ENCODE results near the gene ZNF467.

ZNF467 gene

DNA sequence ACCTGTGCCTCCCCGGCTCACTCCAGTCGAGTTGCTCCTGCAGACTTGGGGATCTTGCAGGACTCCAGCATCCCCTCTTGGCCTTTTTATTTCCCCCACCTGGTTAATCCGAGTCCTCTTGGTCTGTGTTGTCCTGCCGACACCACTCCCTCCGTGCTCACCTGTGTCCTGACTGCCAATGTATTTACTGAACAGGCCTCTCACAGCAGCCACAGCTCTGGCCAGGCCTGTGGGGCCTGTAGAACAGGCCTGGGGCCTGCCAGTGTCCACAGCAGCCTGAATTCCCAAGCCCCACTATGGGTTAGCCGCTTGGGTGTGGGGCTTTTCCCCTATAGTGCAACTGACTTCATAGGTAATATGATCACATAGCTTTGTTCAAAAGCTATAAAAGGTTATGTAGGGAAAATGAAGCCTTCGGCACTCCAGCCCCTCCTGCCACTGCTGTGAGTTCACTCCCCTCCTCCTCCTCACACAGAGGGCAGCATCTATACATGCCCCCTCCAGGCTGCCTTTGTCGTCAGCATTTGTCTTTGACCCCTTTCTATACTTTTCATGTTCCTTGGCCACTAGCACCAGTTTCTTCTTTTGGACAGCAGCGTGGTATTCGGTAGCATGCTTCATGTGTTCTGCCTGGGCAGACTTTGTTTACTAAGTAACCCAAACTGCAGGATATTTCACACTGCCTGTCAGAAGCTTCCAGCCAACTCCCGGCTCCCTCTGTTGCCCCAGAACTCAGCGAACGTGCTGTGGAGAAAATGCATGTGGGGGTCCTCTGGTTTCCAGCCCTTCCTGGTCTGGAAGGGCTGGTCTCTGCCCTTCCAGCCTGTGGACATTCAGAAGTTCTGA is 46.1 kb downstream of the ZNF467 start:
- in situ Hi-C loops (cut with MboI; ENCODE audit: low sequenced_read_pairs, unreplicated experiment): no loop called here
- DNase-seq (ENCODE audit: low spot score): no peak
- TF ChIP-seq, protein P1, sequence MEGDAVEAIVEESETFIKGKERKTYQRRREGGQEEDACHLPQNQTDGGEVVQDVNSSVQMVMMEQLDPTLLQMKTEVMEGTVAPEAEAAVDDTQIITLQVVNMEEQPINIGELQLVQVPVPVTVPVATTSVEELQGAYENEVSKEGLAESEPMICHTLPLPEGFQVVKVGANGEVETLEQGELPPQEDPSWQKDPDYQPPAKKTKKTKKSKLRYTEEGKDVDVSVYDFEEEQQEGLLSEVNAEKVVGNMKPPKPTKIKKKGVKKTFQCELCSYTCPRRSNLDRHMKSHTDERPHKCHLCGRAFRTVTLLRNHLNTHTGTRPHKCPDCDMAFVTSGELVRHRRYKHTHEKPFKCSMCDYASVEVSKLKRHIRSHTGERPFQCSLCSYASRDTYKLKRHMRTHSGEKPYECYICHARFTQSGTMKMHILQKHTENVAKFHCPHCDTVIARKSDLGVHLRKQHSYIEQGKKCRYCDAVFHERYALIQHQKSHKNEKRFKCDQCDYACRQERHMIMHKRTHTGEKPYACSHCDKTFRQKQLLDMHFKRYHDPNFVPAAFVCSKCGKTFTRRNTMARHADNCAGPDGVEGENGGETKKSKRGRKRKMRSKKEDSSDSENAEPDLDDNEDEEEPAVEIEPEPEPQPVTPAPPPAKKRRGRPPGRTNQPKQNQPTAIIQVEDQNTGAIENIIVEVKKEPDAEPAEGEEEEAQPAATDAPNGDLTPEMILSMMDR (IDR thresholded peaks at IDR 0.05; ENCODE audit: borderline replicate concordance, control extremely low read depth, extremely low read depth, insufficient read depth, missing control alignments): no peak

DNA sequence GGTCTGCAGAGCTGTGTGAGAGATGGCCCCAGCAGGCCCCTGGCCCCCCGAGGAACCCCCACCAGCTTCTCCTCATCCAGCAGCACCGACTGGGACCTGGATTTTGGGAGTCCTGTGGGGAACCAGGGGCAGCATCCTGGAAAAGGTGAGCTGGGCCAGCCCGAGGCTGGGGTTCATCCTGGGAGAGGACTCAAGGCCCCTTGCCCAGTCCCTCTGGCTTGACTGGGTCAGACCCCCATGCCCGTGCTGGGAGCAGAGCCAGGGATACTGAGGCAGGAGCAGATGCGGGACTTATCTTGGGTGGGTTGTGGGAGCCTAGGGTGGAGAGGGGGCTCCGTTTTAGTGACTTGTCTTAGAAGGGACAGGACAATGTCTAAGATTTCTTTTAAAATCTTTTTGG is 47.5 kb downstream of the ZNF467 start:
- TF ChIP-seq, protein P1 (IDR thresholded peaks at IDR 0.05; ENCODE audit: borderline replicate concordance, control extremely low read depth, extremely low read depth, insufficient read depth, missing control alignments): no peak
- DNase-seq (ENCODE audit: low spot score): no peak
- in situ Hi-C loops (cut with MboI; ENCODE audit: low sequenced_read_pairs, unreplicated experiment): no loop called here

- TF ChIP-seq, protein P1 (IDR thresholded peaks at IDR 0.05; ENCODE audit: borderline replicate concordance, control extremely low read depth, extremely low read depth, insufficient read depth, missing control alignments): no peak
- no peak for DNase-seq (ENCODE audit: low spot score)
- in situ Hi-C loops (cut with MboI; ENCODE audit: low sequenced_read_pairs, unreplicated experiment): no loop called here
Measured at GRCh38 chr7:149725426-149725821, 48.0 kb downstream of the ZNF467 start.

- TF ChIP-seq, protein P1 (IDR thresholded peaks at IDR 0.05; ENCODE audit: borderline replicate concordance, control extremely low read depth, extremely low read depth, insufficient read depth, missing control alignments): no peak
- in situ Hi-C loops (cut with MboI; ENCODE audit: low sequenced_read_pairs, unreplicated experiment): no loop called here
- DNase-seq (ENCODE audit: low spot score): no peak
Measured at GRCh38 chr7:149724661-149725425, 48.5 kb downstream of the ZNF467 start.

DNA sequence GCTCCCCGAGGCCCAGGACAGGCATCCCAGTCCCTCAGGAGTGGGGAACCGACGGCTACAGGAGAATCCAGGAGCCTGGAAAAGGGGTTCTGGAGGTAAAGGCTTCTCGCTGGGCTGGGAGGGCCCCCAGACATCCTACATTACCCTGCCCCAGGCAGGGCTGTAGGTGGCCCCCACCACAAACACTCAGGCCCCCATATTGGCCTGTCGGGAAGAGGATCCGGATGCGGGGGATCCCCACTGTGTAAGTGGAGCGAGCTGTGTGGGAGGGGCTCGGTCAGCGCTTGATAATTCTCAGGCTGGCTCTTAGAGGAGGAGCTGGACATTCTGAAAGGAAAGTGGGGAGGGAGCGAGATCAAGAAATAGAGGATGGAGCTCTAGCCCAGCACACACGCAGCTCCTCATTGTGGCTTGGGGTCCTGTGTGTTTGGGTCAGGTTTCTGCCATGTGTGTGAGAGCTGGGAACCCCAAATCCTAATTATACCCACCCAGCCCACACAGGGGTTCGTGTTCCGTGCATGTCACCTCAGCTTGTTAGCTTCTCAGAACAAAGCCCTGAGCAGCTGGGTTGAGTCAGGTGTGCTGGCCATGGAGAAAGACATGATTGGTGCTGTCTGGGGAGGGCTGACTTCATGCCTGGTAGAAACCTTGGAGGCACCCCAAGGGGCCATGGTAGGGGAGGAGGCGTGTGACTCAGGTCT is 49.4 kb downstream of the ZNF467 start:
- DNase-seq (ENCODE audit: low spot score): no peak
- TF ChIP-seq, protein P1 (IDR thresholded peaks at IDR 0.05; ENCODE audit: borderline replicate concordance, control extremely low read depth, extremely low read depth, insufficient read depth, missing control alignments): no peak
- in situ Hi-C loops (cut with MboI; ENCODE audit: low sequenced_read_pairs, unreplicated experiment): no loop called here

- DNase-seq (ENCODE audit: low spot score): no peak
- TF ChIP-seq, protein P1 (IDR thresholded peaks at IDR 0.05; ENCODE audit: borderline replicate concordance, control extremely low read depth, extremely low read depth, insufficient read depth, missing control alignments): no peak
- in situ Hi-C loops (cut with MboI; ENCODE audit: low sequenced_read_pairs, unreplicated experiment): no loop called here
Measured at GRCh38 chr7:149723082-149723767, 50.2 kb downstream of the ZNF467 start.

Measured in GM13976 (cell line).